Pancreas (tissue), 10 donors: ENCODE results near the gene S100A2. TPM values are rescaled to one million over a fixed set of nuclear protein-coding genes. Genes with fewer than 3 reads are reported as not detected.

Experiments used
- ATAC-seq, 4 donors: fragments of 200-7000 bp; cut with Tn5 transposase; one replicate each; pipeline versions ENCODE4 v1.8.0 to v1.9.1; 2020; ENCODE audit warnings: mild to moderate bottlenecking in 4 of 4, moderate library complexity in 4 of 4
- DNase-seq, 6 donors: peaks; one replicate each; pipeline ENCODE4 v3.0.0-alpha.2; 2020
- FAIRE-seq: peaks from 2 replicates; lab custom pipeline; 2012; peaks lifted over from hg19 to GRCh38; lab: Jason Lieb, UNC
- H3K27ac ChIP-seq, 4 donors: fragments of 200-600 bp; sonication (generic); 1 replicate in 3 of 4; 2 replicates in 1 of 4; pipeline versions ENCODE4 v1.5.0 to v1.8.0; 2020
- H3K27me3 ChIP-seq, 4 donors: fragments of 200-600 bp; one replicate each; pipeline ENCODE4 v1.8.0; 2021
- H3K36me3 ChIP-seq, 3 donors: fragments of 200-600 bp; sonication (generic) in 1 of 3; one replicate each; pipeline versions ENCODE4 v1.5.0 to v1.8.0; 2020 to 2021
- H3K4me1 ChIP-seq, 3 donors: fragments of 200-600 bp; one replicate each; pipeline ENCODE4 v1.8.0; 2021
- H3K4me3 ChIP-seq, 4 donors: fragments of 200-600 bp; sonication (generic) in 2 of 4; one replicate each; pipeline versions ENCODE4 v1.5.0 to v1.8.0; 2020 to 2021
- H3K9me3 ChIP-seq, 4 donors: fragments of 200-600 bp; one replicate each; pipeline ENCODE4 v1.8.0; 2021
- CTCF ChIP-seq, 4 donors: fragments of 200-600 bp; sonication (generic) in 3 of 4; IDR thresholded peaks; one replicate each; pipeline versions ENCODE4 v1.5.0 to v1.8.0; 2021; ENCODE audit warnings: antibody characterized with exemption in 4 of 4
- WGBS, 2 donors: extraction: QIAGEN DNeasy Blood & Tissue Kit; methylation state at CpG; one replicate each; pipeline ENCODE4 v1.1.7; 2013; 5-methylcytosine and 5-hydroxymethylcytosine counted together
- intact Hi-C, 3 donors: fragments of 100-400 bp; cut with DNase I; formaldehyde crosslinking; loops; one replicate each; pipeline versions ENCODE4 v1.11.1 to v1.14.2; 2022
- polyA plus RNA-seq, 2 donors: library from polyadenylated mRNA; stranded (reverse); fragments of 200-250 nt; gene quantifications; one replicate each; pipeline ENCODE4 v1.2.3, GENCODE V29; 2013
- total RNA-seq, 6 donors: library from RNA; stranded (reverse); fragmentation: NEBNext Ultra II Directional in 4 of 6; extraction: Animal tissue kit (Norgen Biotek cat#: 25700) in 4 of 6; gene quantifications; one replicate each; pipeline versions ENCODE4 v1.2.1 to v1.2.4, GENCODE V29; 2021 to 2023
- donor health status: healthy with polysubstance abuse.
- donor health status: DM: no; HTN: no; CAD: no; lungs with moderate emphysema.
- donor health status: DM: no; HTN: no; CAD: no.
- donor health status: control.
- donor health status: control.
- donor health status: Bipolar disorder and iron deficiency.
- donor health status: DM: yes; HTN: yes; CAD: no.
- donor health status: DM: no; HTN: no; CAD: no.
- donor health status: DM: no; HTN: no; CAD: no.
- donor health status: DM: yes; HTN: yes; CAD: no.

Gene S100A2
- total and polyA plus RNA-seq, 8 donors = 0.60 to 2.8 (median 1.3) TPM; not detected in 2

DNA sequence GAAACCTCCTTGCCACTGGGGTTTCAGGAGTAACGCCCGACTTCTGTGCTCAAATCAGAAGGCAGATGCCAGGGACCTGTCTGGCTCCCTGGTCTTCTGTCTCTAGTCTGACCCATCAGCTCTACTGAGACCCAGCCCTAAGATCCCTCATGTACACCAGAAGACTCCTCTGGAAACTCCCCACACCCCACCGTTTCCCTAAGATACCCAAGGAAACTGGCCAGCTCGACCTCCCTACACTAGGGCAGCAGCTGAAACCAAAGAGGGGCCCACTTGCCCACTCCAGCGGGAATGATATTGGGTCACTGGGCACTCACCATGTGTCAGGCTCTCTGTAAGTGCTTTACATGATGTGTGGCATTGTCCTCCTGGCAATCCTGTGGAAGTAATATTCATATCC lies 47.8 kb upstream of the S100A2 start:
- no peaks in the 10 kb centered on the region for H3K9me3 ChIP-seq
- 67 to 69% methylated on average over 5 of the region's 5 CpGs for WGBS, 2 donors
- intact Hi-C loops = no loop called here
- FAIRE-seq (no peak), ATAC-seq (no peak), DNase-seq (no peak)
- no peak for TF ChIP-seq CTCF (IDR thresholded peaks at IDR 0.05)
- no peaks in the 10 kb centered on the region for H3K27me3 ChIP-seq
- peaks cover 0 to 2% (median 0%) of the 10 kb centered on the region in 3 donors for H3K4me1 ChIP-seq
- peak overlapping the region in 3 of 4 donors; percentile 35 to 83 (median 82) for H3K27ac ChIP-seq
- peak overlapping the region in 1 of 4 donors; percentile 60 for H3K4me3 ChIP-seq
- no peaks in the 10 kb centered on the region for H3K36me3 ChIP-seq

- Histone ChIP-seq H3K4me1 (peaks cover 0 to 2% (median 0%) of the 10 kb centered on the region in 3 donors), H3K4me3 (peak within 1 kb of the TSS; percentile 29 to 60 (median 34)), H3K9me3 (no peaks in the 10 kb centered on the region), H3K27me3 (no peaks in the 10 kb centered on the region), H3K27ac (peak within 1 kb of the TSS; percentile 18 to 83 (median 58)), H3K36me3 (no peaks in the 10 kb centered on the region)
- DNase-seq (peak; percentile 75 to 93 (median 82)), ATAC-seq (peak; percentile 81 to 86 (median 82)), FAIRE-seq (no peak)
- intact Hi-C loops = no loop called here
- WGBS, 2 donors = 6 to 22% methylated on average over 9 of the region's 9 CpGs
- TF ChIP-seq CTCF (IDR thresholded peaks at IDR 0.05) = no peak
Measured at GRCh38 chr1:153612755-153613331, 47.2 kb upstream of the S100A2 start, which contains the start of gene S100A16. Gene S100A16, minus strand, starts transcription at chr1:153613137. Its CDS starts 4,986 bp downstream, at chr1:153608151.

DNA sequence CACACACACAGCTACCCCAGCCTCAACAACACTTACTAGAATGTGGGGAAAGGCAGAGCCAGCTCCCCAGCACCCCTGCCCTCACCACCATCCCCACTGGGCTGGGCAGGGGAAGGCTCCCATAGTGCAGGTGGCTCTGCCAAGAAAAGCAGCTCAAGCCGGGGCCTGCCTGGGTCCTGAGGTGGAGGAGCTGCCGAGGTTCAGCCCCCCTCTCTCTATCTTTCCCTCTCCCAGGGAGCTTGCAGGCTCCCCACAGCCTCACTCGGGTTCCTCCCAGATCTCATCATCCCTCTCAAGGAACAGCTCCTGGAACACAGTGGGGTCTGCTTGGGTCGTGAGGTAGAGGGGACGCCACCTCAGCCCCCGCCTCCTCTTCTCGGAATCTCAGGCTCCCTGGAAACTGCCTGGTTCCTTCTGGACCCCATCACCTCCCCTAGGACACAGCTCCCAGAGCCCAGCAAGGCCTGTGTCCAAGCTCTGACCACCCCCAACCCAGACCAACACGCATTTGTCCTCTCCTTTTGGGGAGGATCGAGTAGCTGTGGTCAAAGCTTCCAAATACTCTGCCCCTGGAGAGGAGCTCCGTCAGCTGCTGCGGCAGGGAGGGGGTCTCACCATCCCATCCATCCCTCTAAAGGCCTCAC lies 46.6 kb upstream of the S100A2 start:
- FAIRE-seq (no peak), DNase-seq (no peak), ATAC-seq (peak; percentile 14 to 32 (median 27))
- Histone ChIP-seq H3K9me3 (no peaks in the 10 kb centered on the region), H3K27ac (peak overlapping the region; percentile 18 to 83 (median 58)), H3K4me3 (peak overlapping the region; percentile 29 to 60 (median 34)), H3K36me3 (peaks cover 0 to 5% (median 0%) of the 10 kb centered on the region in 3 donors), H3K27me3 (no peaks in the 10 kb centered on the region), H3K4me1 (peaks cover 0 to 2% (median 0%) of the 10 kb centered on the region in 3 donors)
- intact Hi-C loops = no loop called here
- no peak for TF ChIP-seq CTCF (IDR thresholded peaks at IDR 0.05)
- WGBS, 2 donors = 20 to 31% methylated on average over 11 of the region's 11 CpGs

DNA sequence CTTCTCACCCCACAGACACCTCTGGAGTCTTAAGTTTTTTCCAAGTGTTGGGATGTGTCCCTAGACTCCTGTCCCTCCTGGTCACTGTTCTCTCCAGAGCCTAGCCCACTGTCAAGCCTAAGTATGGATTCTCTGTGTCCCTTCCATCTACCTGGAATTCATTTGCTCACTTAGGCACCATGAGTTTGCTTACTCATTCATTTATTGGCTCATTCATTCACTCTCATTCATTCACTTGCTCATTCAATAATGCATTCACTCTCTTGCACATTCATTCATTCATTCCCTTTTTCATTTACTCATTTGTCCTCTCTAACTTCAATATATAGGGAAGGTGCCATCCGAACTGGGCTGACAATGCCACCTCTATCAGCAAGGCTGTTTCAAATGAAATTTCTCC lies 45.7 kb upstream of the S100A2 start:
- Histone ChIP-seq H3K9me3 (no peaks in the 10 kb centered on the region), H3K36me3 (peaks cover 0 to 11% (median 0%) of the 10 kb centered on the region in 3 donors), H3K27ac (no peak overlapping the region), H3K4me3 (no peak overlapping the region), H3K27me3 (no peaks in the 10 kb centered on the region), H3K4me1 (peaks cover 0 to 2% (median 0%) of the 10 kb centered on the region in 3 donors)
- 65 to 83% methylated on average over 1 of the region's 1 CpG for WGBS, 2 donors
- DNase-seq (no peak), ATAC-seq (no peak), FAIRE-seq (no peak)
- no peak for TF ChIP-seq CTCF (IDR thresholded peaks at IDR 0.05)
- intact Hi-C loops = no loop called here
